SK-N-SH (cell line): ENCODE measurements around the gene TPBG.

Experiments used
- CTCF ChIP-seq: fragments of 200-600 bp; sonication (generic); IDR thresholded peaks from 2 replicates; pipeline ENCODE4 v1.6.1; 2017; ENCODE audit warnings: antibody characterized with exemption, mild to moderate bottlenecking, moderate library complexity
- EP300 ChIP-seq, 2 experiments: IDR thresholded peaks; 2 replicates each; pipeline versions ENCODE4 v1.4.0 to v1.6.1; 2012; ENCODE audit warnings: borderline replicate concordance in 1 of 2, low read depth in 1 of 2, low read length in 1 of 2
- EZH2phosphoT487 ChIP-seq: fragments of 200-600 bp; sonication (generic); IDR thresholded peaks from 2 replicates; pipeline ENCODE4 v1.6.1; 2017; ENCODE audit warnings: low read depth, mixed run types, mild to moderate bottlenecking, antibody characterized with exemption, moderate library complexity, borderline replicate concordance
- GABPA ChIP-seq: IDR thresholded peaks from 2 replicates; pipeline ENCODE4 v1.4.0; 2012; ENCODE audit warnings: low read depth, mild to moderate bottlenecking
- JUND ChIP-seq: IDR thresholded peaks from 2 replicates; pipeline ENCODE4 v1.4.0; 2012
- POLR2AphosphoS5 ChIP-seq: IDR thresholded peaks from 2 replicates; pipeline ENCODE4 v1.6.1; 2012; ENCODE audit warnings: low read depth, low read length
- RAD21 ChIP-seq: IDR thresholded peaks from 2 replicates; pipeline ENCODE4 v1.6.1; 2012; ENCODE audit warnings: mild to moderate bottlenecking, low read length
- REST ChIP-seq: IDR thresholded peaks from 2 replicates; pipeline ENCODE4 v1.6.1; 2012; ENCODE audit warnings: mild to moderate bottlenecking, low read depth, low read length, moderate library complexity
- RFX5 ChIP-seq: IDR thresholded peaks from 2 replicates; pipeline ENCODE4 v1.6.1; 2012; ENCODE audit warnings: mild to moderate bottlenecking, improper control_type of control experiment, low read length
- SIN3A ChIP-seq: IDR thresholded peaks from 2 replicates; pipeline ENCODE4 v1.6.1; 2012; ENCODE audit warnings: low read depth, mild to moderate bottlenecking, low read length, moderate library complexity, borderline replicate concordance
- SMC3 ChIP-seq: IDR thresholded peaks from 2 replicates; pipeline ENCODE4 v1.6.1; 2012; ENCODE audit warnings: low read depth, low read length, improper control_type of control experiment
- USF2 ChIP-seq: fragments of 150-350 bp; IDR thresholded peaks from 2 replicates; pipeline ENCODE4 v1.6.1; 2017; ENCODE audit warnings: antibody characterized with exemption, low read length, low read depth, borderline replicate concordance

- TF ChIP-seq CTCF (no peak), EZH2phosphoT487 (no peak), SMC3 (no peak), POLR2AphosphoS5 (peak; percentile 90), REST (no peak), SIN3A (0 out of 2 replicates have a peak, but pooled peaks have one; percentile 71), USF2 (no peak), RFX5 (no peak), JUND (peak; percentile 76), GABPA (no peak), EP300 (IDR thresholded peaks at IDR 0.05; ENCODE audit: borderline replicate concordance in 1 of 2, low read depth in 1 of 2, low read length in 1 of 2) (peak; percentile 32 to 91; a peak in 3 of 4 replicates), RAD21 (no peak)
These were observed 664 bp upstream of the TPBG start for GRCh38 chr6:82362878-82363427.
